H1 (cell line): ENCODE measurements around the gene KLHL9. TPM values are rescaled to one million over a fixed set of nuclear protein-coding genes. Genes with fewer than 3 reads are reported as not detected.

Source experiments
- CTCF ChIA-PET: fragments of 300-600 bp; sonication (Branson Sonifier 250); formaldehyde crosslinking; loops from one replicate; lab custom pipeline; 2021; ENCODE audit not compliant: partially characterized antibody; lab: Charles Lee
- POLR2A ChIA-PET: fragments of 300-600 bp; sonication (Branson Sonifier 250); formaldehyde crosslinking; loops from one replicate; lab custom pipeline; 2021; ENCODE audit warnings: inconsistent platforms; ENCODE audit not compliant: partially characterized antibody; lab: Charles Lee
- DNase-seq, 2 experiments: peaks; one replicate each; pipeline versions ENCODE4 v3.0.0 to v3.0.0-alpha.2; 2010 to 2022; ENCODE audit warnings: low spot score in 2 of 2, low read depth in 1 of 2, mixed read lengths in 1 of 2
- FAIRE-seq: peaks from 2 replicates; lab custom pipeline; 2011; peaks lifted over from hg19 to GRCh38; lab: Jason Lieb, UNC
- H2AFZ ChIP-seq: 2 replicates; pipeline ENCODE4 v1.8.1; 2012; ENCODE audit warnings: low read length, inconsistent platforms
- H2AK5ac ChIP-seq: 2 replicates; pipeline ENCODE4 v1.6.1; 2013; ENCODE audit warnings: low read depth, low read length
- H2BK120ac ChIP-seq: replicated peaks from 2 replicates; pipeline ENCODE3; 2013; ENCODE audit warnings: low read depth, low read length, inconsistent platforms
- H2BK12ac ChIP-seq: 2 replicates; pipeline ENCODE4 v1.6.1; 2013; ENCODE audit warnings: low read depth, low read length
- H2BK15ac ChIP-seq: 2 replicates; pipeline ENCODE4 v1.6.1; 2013; ENCODE audit warnings: low read length
- H2BK20ac ChIP-seq: 2 replicates; pipeline ENCODE4 v1.6.1; 2013; ENCODE audit warnings: low read length
- H2BK5ac ChIP-seq: 2 replicates; pipeline ENCODE4 v1.6.1; 2013; ENCODE audit warnings: low read depth, low read length
- H3K14ac ChIP-seq: 2 replicates; pipeline ENCODE4 v1.6.1; 2013; ENCODE audit warnings: inconsistent platforms; ENCODE audit not compliant: insufficient read length
- H3K18ac ChIP-seq: 2 replicates; pipeline ENCODE4 v1.6.1; 2013; ENCODE audit warnings: low read length; ENCODE audit errors: extremely low read depth
- H3K23ac ChIP-seq: 2 replicates; pipeline ENCODE4 v1.6.1; 2013; ENCODE audit warnings: inconsistent platforms; ENCODE audit not compliant: insufficient read length
- H3K23me2 ChIP-seq: 2 replicates; pipeline ENCODE4 v1.6.1; 2013; ENCODE audit warnings: low read depth, low read length
- H3K27ac ChIP-seq: 2 replicates; pipeline ENCODE4 v1.6.1; 2011; ENCODE audit warnings: low read depth, low read length, inconsistent platforms
- H3K27me3 ChIP-seq, 4 experiments: replicated peaks in 1 of 4; 1 replicate in 1 of 4; 2 replicates in 3 of 4; pipeline versions ENCODE4 v1.6.1 to v1.8.1; 2011 to 2013; ENCODE audit warnings: low read length in 3 of 4, mild to moderate bottlenecking in 3 of 4, inconsistent platforms in 2 of 4, mixed read lengths in 2 of 4, moderate library complexity in 1 of 4; ENCODE audit not compliant: control insufficient read depth in 3 of 4, insufficient read depth in 3 of 4; ENCODE audit errors: extremely low read depth in 1 of 4
- H3K36me3 ChIP-seq, 4 experiments: 2 replicates each; pipeline versions ENCODE4 v1.6.1 to v1.8.1; 2011 to 2013; ENCODE audit warnings: mild to moderate bottlenecking in 4 of 4, low read length in 3 of 4, moderate library complexity in 2 of 4, control low read depth in 1 of 4, inconsistent platforms in 1 of 4; ENCODE audit not compliant: insufficient read depth in 4 of 4, control insufficient read depth in 2 of 4
- H3K4ac ChIP-seq: replicated peaks from 2 replicates; pipeline ENCODE3; 2013; ENCODE audit warnings: low read length, low read depth, mixed read lengths, inconsistent platforms; ENCODE audit not compliant: insufficient read length
- H3K4me1 ChIP-seq, 4 experiments: replicated peaks in 1 of 4; 1 replicate in 1 of 4; 2 replicates in 3 of 4; pipeline versions ENCODE4 v1.6.1 to v1.8.1; 2011 to 2013; ENCODE audit warnings: low read length in 3 of 4, inconsistent platforms in 2 of 4, mixed read lengths in 1 of 4; ENCODE audit not compliant: insufficient read depth in 4 of 4, control insufficient read depth in 3 of 4
- H3K4me2 ChIP-seq, 2 experiments: 2 replicates each; pipeline versions ENCODE4 v1.6.1 to v1.8.1; 2011 to 2013; ENCODE audit warnings: low read depth in 2 of 2, low read length in 2 of 2, control low read depth in 1 of 2, inconsistent platforms in 1 of 2, mild to moderate bottlenecking in 1 of 2; ENCODE audit not compliant: insufficient read depth in 1 of 2
- H3K4me3 ChIP-seq, 4 experiments: fragments of 200-600, 300-600 bp in 1 of 4; sonication (generic), shearing (Covaris generic), sonication (Bioruptor Twin) in 1 of 4; 2 replicates each; pipeline versions ENCODE4 v1.5.1 to v1.8.1; 2011 to 2016; ENCODE audit warnings: low read length in 4 of 4, low read depth in 3 of 4, control low read depth in 2 of 4, inconsistent platforms in 2 of 4, mild to moderate bottlenecking in 2 of 4, mixed read lengths in 1 of 4, moderate library complexity in 1 of 4; ENCODE audit not compliant: insufficient read depth in 2 of 4; ENCODE audit errors: extremely low read depth in 1 of 4
- H3K56ac ChIP-seq: replicated peaks from 2 replicates; pipeline ENCODE3; 2013; ENCODE audit warnings: low read depth, mild to moderate bottlenecking, mixed read lengths, low read length, inconsistent platforms; ENCODE audit not compliant: insufficient read length
- H3K79me1 ChIP-seq: 2 replicates; pipeline ENCODE4 v1.6.1; 2013; ENCODE audit warnings: low read depth, low read length, control low read depth
- H3K79me2 ChIP-seq, 2 experiments: 2 replicates each; pipeline versions ENCODE4 v1.6.1 to v1.8.1; 2012 to 2013; ENCODE audit warnings: low read length in 2 of 2, mild to moderate bottlenecking in 2 of 2, inconsistent platforms in 1 of 2; ENCODE audit not compliant: insufficient read depth in 2 of 2, control insufficient read depth in 1 of 2
- H3K9ac ChIP-seq, 4 experiments: replicated peaks in 1 of 4; 1 replicate in 1 of 4; 2 replicates in 3 of 4; pipeline versions ENCODE4 v1.6.1 to v1.8.1; 2011 to 2013; ENCODE audit warnings: low read depth in 3 of 4, low read length in 3 of 4, control low read depth in 2 of 4, mild to moderate bottlenecking in 2 of 4, moderate library complexity in 2 of 4, inconsistent platforms in 1 of 4; ENCODE audit errors: extremely low read depth in 1 of 4
- H3K9me3 ChIP-seq, 2 experiments: 2 replicates each; pipeline versions ENCODE4 v1.6.1 to v1.8.1; 2012 to 2013; ENCODE audit warnings: mild to moderate bottlenecking in 2 of 2, moderate library complexity in 2 of 2, control low read depth in 1 of 2, inconsistent platforms in 1 of 2, low read depth in 1 of 2, low read length in 1 of 2, mixed read lengths in 1 of 2; ENCODE audit not compliant: insufficient read depth in 2 of 2
- H4K20me1 ChIP-seq, 2 experiments: replicated peaks in 1 of 2; 2 replicates each; pipeline versions ENCODE3 to v1.8.1; 2011 to 2013; ENCODE audit warnings: inconsistent platforms in 2 of 2, low read length in 2 of 2, mild to moderate bottlenecking in 1 of 2; ENCODE audit not compliant: insufficient read depth in 2 of 2, control insufficient read depth in 1 of 2
- H4K5ac ChIP-seq: 2 replicates; pipeline ENCODE4 v1.6.1; 2013; ENCODE audit warnings: low read length, low read depth, mixed read lengths, inconsistent platforms; ENCODE audit not compliant: insufficient read length
- H4K8ac ChIP-seq: 2 replicates; pipeline ENCODE4 v1.8.0; 2013; ENCODE audit warnings: mild to moderate bottlenecking, moderate library complexity, low read length, inconsistent platforms; ENCODE audit not compliant: insufficient read depth; ENCODE audit errors: extremely low read depth
- H4K91ac ChIP-seq: replicated peaks from 2 replicates; pipeline ENCODE3; 2013; ENCODE audit warnings: low read length, mixed read lengths, inconsistent platforms; ENCODE audit not compliant: insufficient read length
- ATF2 ChIP-seq: IDR thresholded peaks from 2 replicates; pipeline ENCODE4 v1.6.1; 2012; ENCODE audit warnings: low read length, inconsistent platforms
- POU5F1 ChIP-seq: IDR thresholded peaks from 2 replicates; pipeline ENCODE4 v1.6.1; 2011; ENCODE audit warnings: low read depth, mild to moderate bottlenecking, low read length, moderate library complexity
- SIX5 ChIP-seq: IDR thresholded peaks from 2 replicates; pipeline ENCODE4 v1.6.1; 2011; ENCODE audit warnings: mild to moderate bottlenecking, low read depth, low read length
- SP2 ChIP-seq: IDR thresholded peaks from 2 replicates; pipeline ENCODE4 v1.6.1; 2012; ENCODE audit warnings: mild to moderate bottlenecking, low read length, inconsistent platforms
- YY1 ChIP-seq: IDR thresholded peaks from 2 replicates; pipeline ENCODE4 v1.6.1; 2011; ENCODE audit warnings: low read depth, mild to moderate bottlenecking, low read length
- WGBS, 2 experiments: shearing (Covaris generic) in 1 of 2; methylation state at CpG; one replicate each; pipeline versions ENCODE4 v1.1.6 to v1.1.7; 2013 to 2015; ENCODE audit warnings: low lambda C conversion rate in 2 of 2, mixed read lengths in 2 of 2, inconsistent platforms in 1 of 2, low coverage in 1 of 2, missing lambda C conversion rate in 1 of 2; ENCODE audit not compliant: insufficient replicate concordance in 2 of 2, insufficient coverage in 1 of 2, insufficient read length in 1 of 2; ENCODE audit errors: extremely low coverage in 1 of 2, missing lambda C conversion rate in 1 of 2; 5-methylcytosine and 5-hydroxymethylcytosine counted together
- polyA plus RNA-seq, 7 experiments: library from polyadenylated mRNA; depleted of rRNA in 3 of 7; stranded (reverse) in 5 of 7; unstranded in 2 of 7; fragments of >200 nt in 5 of 7; fragments of 200-250 nt in 2 of 7; gene quantifications; 1 replicate in 5 of 7; 2 replicates in 1 of 7; 4 replicates in 1 of 7; pipeline versions ENCODE4 v1.2.1 to v1.2.3, GENCODE V29; 2011 to 2013; ENCODE audit warnings: missing spikeins in 2 of 7, mixed read lengths in 2 of 7
- total RNA-seq: library from RNA; stranded (reverse); fragmentation: NEBNext Ultra II Directional; extraction: Animal tissue kit (Norgen Biotek cat#: 25700); gene quantifications from 2 replicates; pipeline ENCODE4 v1.2.1, GENCODE V29; 2021

Gene KLHL9
- total and polyA plus RNA-seq, 2 of the 8 experiments (the other 6 are each of a cell fraction or from before 2014, with no cell fraction given): 4.9 to 15.7 TPM

GRCh38 chr9:21367957-21368356 is 32.8 kb upstream of the KLHL9 start, which contains the start of gene IFNA13:
IFNA13 (minus strand) TSS chr9:21368057; CDS start chr9:21368010, 47 bp downstream.
- Histone ChIP-seq H2BK5ac (no peak within 1 kb of the TSS), H3K36me3 (no peaks in the 10 kb centered on the region), H3K4me2 (no peak within 1 kb of the TSS), H3K4me3 (no peak within 1 kb of the TSS), H4K8ac (no peak within 1 kb of the TSS), H3K9ac (no peak within 1 kb of the TSS), H4K20me1 (no peaks in the 10 kb centered on the region), H3K23me2 (no peaks in the 10 kb centered on the region), H2BK12ac (no peak within 1 kb of the TSS), H4K5ac (no peak within 1 kb of the TSS), H3K56ac (no peak within 1 kb of the TSS), H3K23ac (no peak within 1 kb of the TSS), H3K14ac (no peak within 1 kb of the TSS), H3K27ac (no peak within 1 kb of the TSS), H3K4ac (no peak within 1 kb of the TSS), H2BK20ac (no peak within 1 kb of the TSS), H2BK15ac (no peak within 1 kb of the TSS), H2AK5ac (no peak within 1 kb of the TSS)
- POLR2A ChIA-PET: no interaction called here
- WGBS, 2 experiments: 96% methylated on average over 3 of the region's 3 CpGs; no CpG with 5 or more reads in 1 of the 2 experiments
- FAIRE-seq (no peak), DNase-seq (no peak)
- no peak for TF ChIP-seq SIX5
- TF ChIP-seq ATF2: no peak
- TF ChIP-seq YY1: no peak
- no peak for TF ChIP-seq SP2
- TF ChIP-seq POU5F1: no peak
- TF ChIP-seq, all 59 proteins: peak for 0
- Histone ChIP-seq H3K9me3 (no peaks in the 10 kb centered on the region), H3K79me2 (no peaks in the 10 kb centered on the region), H3K4me1 (no peaks in the 10 kb centered on the region), H3K18ac (no peak within 1 kb of the TSS), H2AFZ (no peak within 1 kb of the TSS), H2BK120ac (no peak within 1 kb of the TSS), H3K79me1 (no peaks in the 10 kb centered on the region), H3K27me3 (no peaks in the 10 kb centered on the region), H4K91ac (no peak within 1 kb of the TSS)
- CTCF ChIA-PET: no interaction called here
